GM12801 (cell line): ENCODE data around the gene GRID1.

Experiments
- TF ChIP-seq, protein P1 (sequence below): IDR thresholded peaks from one replicate; pipeline ENCODE4 v1.5.1; 2011; ENCODE audit warnings: control low read depth; ENCODE audit not compliant: insufficient read length; ENCODE audit errors: extremely low read depth

GRID1 gene

DNA sequence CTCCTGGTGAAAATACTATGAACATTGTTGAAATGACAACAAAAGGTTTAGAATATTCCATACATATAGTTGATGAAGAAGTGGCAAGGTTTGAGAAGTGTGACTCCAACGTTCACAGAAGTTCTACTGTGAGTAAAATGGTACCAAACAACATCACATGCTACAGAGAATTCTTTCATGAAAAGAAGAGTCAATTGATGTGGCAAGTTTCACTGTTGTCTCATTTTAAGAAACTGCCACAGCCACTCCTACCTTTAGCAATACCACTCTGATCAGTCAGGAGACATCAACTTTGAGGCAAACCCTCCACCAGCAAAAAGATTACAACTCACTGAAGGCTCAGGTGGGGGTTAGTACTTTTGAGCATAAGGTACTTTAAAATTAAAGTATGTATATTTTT lies 693.3 kb downstream of the GRID1 start:
- TF ChIP-seq, protein P1, sequence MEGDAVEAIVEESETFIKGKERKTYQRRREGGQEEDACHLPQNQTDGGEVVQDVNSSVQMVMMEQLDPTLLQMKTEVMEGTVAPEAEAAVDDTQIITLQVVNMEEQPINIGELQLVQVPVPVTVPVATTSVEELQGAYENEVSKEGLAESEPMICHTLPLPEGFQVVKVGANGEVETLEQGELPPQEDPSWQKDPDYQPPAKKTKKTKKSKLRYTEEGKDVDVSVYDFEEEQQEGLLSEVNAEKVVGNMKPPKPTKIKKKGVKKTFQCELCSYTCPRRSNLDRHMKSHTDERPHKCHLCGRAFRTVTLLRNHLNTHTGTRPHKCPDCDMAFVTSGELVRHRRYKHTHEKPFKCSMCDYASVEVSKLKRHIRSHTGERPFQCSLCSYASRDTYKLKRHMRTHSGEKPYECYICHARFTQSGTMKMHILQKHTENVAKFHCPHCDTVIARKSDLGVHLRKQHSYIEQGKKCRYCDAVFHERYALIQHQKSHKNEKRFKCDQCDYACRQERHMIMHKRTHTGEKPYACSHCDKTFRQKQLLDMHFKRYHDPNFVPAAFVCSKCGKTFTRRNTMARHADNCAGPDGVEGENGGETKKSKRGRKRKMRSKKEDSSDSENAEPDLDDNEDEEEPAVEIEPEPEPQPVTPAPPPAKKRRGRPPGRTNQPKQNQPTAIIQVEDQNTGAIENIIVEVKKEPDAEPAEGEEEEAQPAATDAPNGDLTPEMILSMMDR = no peak

DNA sequence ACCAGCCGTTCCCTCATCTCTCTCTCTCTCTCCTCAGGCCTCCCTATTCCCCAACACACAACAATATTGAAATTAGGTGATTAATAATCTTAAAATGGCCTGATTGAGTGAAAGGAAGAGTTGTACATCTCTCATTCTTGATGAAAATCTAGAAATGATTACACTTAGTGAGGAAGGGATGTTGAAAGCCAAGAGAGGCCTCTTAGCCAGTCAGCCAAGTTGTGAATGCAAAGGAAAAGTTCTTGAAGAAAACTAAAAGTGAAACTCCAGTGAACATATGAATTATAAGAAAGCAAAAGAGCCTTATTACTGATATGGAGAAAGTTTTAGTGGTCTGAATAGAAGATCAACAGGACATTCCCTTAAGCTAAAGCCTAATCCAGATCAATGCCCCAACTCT lies 695.1 kb downstream of the GRID1 start:
- TF ChIP-seq, protein P1 = no peak

DNA sequence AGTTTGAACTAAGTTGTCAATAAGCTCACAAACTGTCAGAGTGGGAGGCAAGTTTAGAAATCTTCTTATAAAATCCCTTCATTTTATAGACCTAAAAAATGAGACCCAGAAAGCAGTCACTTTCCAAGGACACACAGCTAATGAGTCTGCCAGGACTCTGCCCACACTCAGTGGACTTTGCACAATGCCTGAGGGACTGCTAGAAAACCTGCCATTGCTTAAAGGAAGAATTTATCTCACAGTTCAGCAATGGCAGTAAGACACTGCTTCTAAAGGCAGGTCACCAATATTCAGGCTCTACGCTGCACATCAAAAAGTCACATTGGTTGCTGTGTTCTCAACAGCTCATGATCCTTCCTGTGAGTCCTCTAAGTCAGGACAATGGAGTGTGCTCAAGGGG lies 698.1 kb downstream of the GRID1 start:
- TF ChIP-seq, protein P1 = no peak

DNA sequence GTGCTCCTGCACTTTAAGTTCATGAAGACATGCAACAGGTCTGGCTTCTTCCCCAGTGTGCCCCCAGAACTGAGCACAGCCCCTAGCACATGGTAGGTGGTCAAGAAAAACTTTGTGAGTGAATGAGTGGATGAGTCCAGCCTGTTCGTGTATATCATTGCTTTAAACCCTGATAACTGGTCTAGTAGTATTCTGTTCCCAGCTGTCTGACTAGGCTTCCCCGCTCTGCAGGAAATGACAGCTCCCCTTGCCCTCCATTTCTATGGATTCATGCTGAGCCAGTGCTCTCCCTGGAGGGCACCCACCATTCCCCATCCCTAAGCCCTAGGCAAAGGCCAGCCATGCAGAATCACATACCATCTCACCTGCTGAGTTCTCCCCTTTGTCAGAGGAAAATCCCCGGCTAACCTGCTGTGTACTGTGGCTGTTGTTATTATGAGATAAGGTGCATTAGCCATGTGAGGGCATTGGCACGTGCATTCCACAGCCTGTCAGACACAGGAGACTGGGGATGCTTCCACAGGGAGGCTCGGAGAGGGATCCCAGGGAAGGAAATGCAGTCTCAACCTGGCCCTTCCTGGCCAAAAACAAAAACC lies 698.9 kb downstream of the GRID1 start:
- TF ChIP-seq, protein P1 = no peak

DNA sequence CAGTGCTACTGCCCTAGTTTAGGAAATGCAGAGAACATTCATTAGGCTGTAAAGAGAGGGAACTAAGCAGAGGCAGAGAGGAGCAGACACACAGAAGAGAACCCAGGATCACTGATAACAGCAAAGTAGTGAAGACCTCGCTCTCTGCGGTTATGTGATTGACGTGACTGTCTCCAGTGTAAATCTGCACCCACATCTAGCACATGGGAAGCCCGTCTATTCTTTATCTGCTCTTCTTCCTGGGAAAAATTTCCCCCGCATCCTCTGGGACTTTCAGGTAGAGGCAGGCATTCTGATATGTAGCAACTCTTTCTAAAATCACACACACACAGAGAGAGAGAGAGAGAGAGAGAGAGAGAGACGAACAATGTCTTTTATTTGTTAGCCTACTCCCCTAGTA lies 699.6 kb downstream of the GRID1 start:
- TF ChIP-seq, protein P1 = no peak

DNA sequence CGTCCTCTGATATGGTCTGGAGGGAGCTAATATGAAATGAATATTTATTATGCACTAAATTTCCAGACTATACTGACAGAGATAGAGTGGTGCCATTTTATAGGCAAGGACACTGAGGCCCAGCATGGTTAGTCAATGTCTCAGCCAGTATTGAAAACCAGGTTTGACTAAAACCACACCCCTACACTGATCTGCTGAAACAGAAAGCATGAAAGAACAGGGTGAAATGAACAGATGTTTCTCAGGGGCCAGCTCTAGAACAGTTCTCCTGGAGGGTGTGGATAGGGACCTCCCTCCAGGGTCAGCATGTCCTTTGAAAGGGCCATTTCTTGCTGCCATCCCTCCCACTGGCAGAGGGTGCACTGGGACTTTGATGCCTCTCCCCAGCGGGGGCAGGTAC lies 700.5 kb downstream of the GRID1 start:
- TF ChIP-seq, protein P1 = no peak

DNA sequence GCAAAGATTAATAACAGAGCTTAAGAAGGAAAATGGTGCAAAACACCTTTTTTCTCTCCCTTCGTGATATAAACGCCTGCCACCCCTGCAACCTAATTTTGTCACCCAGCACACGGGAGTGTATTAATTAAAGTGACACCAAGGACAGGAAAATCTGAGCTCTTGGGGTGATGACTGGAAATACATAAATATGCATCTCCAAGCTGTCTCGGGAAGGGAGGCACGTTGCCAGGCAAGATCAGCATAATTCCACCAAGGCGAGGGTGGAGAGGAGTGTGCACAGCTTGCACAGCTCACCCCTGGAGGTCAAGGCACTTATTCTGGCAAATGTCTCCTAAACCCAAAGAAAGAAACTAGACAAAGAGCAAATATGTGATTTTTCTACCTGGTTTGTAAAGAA lies 700.9 kb downstream of the GRID1 start:
- TF ChIP-seq, protein P1 = no peak
